Stimulated activated CD4-positive, alpha-beta T cell treated with anti-CD3 and anti-CD28 coated beads, Interleukin-12 subunit alpha, Interleukin-12 subunit beta, amount 100 ng/mL, for 48 hours (primary cell): ENCODE results near the gene EGLN2.
A peak's percentile ranks its signal among the peaks of the same experiment; 100 is the strongest.
"Not testable (repeated sequence)": the region's sequence is repeated elsewhere in the genome, so short reads cannot be mapped to it uniquely, and the experiment has no call there.

Experiments used
- DNase-seq, 3 donors: peaks; one replicate each; pipeline ENCODE4 v3.0.0-alpha.2; 2020; ENCODE audit warnings: low read depth in 2 of 3, low spot score in 1 of 3

EGLN2 gene

DNA sequence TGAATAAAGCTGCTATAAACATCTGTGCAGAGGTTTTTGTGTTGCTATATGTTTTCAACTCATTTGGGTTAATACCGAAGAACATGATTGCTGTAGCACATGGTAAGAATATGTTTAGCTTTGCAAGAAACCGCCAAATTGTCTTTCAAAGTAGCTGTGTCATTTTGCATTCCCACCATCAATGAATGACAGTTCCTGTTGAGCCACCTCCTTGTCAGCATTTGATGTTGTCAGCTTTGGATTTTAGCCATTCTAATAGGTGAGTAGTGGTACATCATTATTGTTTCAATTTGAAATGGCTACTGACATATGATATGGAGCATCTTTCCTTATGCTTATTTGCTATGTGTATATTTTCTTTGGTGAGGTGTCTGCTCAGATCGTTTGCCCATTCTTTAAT is 43.0 kb downstream of the EGLN2 start:
- DNase-seq: not testable (repeated sequence)

DNA sequence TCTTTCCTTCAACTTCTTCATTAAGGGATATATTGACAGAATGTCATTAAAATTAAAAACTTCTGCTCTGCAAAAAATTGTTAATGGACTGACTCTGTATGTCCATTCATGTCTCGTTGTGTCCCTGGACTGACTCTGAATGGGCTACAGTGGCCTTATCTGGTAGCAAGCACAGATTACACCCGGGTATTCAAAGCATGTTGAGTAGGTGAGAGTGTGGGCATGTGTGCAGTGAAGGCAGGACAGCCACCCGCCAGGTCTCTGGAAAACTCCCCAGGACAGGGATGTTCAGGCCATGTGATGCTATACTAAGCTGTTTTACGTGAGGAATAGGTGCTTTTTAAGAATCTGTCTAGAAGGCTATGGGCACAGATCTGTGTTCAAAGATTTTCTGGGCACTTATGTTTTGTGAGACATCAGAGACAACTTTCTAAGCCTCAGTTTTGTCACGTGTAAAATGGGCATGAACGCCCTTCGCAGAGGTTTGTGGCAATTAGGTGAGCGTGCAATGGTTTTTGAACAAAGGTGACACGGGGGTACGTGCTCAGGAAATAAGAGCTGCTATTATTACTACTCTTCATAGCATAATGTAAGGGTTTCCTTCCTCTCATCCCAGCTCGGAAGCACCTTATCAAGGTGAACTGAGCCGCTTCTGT is 44.1 kb downstream of the EGLN2 start:
- DNase-seq: not testable (repeated sequence)

DNA sequence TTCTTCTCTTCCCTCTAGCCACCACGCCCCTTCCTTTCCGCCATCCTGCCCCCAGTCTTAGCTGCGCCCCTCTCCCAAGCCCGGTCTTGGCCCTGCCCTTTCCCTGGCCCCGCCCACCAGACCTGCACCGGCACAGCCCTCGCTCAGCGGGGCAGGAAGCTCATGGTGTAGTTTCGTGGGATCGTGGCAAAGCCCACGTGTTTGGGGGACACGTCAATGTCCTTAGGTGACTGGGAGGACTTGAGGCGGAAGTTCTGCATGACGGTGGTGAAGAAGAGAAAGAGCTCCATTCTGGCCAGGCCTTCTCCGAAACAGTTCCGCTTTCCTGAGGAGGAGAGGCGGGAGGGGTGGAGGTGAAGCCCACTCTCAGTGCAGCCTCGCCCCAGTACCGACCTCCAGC is 44.7 kb downstream of the EGLN2 start:
- DNase-seq: peak; percentile 32 to 67 (median 55)

DNA sequence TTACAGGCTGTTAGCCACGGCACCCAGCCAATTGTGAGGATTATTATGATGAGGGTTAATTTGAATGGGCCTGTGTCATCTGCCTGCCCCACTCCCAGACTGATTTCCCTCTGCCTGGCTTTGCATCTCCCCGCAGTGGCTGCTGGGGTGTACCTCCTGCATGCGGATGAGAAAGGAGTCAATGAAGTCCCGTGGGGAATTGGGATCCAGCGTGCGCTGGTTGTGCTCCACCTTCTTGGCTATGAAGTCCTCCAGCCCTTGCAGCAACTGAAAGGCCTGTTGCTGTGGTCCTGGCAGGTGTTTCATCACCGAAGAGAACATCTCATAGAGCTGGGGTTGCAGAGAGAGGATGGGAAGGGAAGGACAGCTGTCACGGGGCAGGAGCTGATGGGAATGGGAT is 47.7 kb downstream of the EGLN2 start:
- DNase-seq: not testable (repeated sequence)

DNA sequence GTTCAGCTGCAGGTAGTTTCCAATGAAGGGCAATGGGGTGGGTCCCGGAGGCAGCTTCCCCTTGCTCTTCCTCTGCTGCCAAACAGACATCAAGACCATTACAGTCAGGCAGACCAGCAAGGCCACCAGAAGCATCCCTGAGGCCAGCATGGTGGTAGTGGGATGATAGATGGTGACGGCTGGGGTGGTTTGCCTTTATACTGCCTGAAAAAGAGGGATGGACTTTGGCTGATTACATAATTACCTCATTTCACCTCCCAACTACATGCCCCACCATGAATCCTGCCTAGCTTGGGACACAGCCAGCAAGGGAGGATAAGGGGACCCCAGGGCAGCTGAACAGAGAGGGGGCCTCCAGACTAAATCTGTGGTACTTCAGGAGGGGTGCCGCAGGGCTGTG is 51.3 kb downstream of the EGLN2 start, which contains the start of gene CYP2A6:
Gene CYP2A6 (minus strand): TSS at position 171 of the 400 bp plus-strand sequence. CDS start 21 bp downstream, at position 150.
- not testable (repeated sequence) for DNase-seq

DNA sequence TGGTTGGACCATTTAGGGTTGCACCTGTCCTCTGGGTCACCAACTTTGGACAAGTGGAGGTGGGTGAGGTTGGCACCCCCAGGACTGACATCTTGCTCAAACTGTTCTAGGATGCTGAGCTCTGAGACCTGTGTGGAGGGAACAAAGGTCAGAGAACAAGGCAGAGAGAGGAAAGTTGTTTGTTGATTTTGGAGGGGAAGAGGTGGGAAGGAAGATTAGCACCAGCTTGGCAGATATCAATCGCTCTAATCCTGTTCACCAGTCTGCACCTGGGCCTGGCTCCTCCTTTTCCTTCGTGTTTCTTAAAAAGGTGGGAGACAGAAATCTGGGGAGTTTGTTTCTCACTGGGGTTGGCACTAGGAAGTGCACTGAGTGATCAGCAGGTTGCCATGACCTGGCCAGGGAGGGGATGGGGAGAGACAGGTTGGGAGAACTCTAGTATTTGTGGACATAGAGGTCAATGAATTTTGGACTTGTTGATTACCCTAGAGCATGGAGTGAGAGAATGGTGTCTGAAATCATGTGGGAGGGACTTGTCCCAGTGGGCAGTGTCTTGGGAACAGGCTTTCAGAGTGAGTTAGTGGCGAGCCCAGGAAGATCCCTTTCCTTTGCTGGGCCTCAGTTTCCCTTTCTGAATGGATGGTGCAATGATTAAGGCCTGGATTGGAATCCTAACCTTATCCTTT is 53.6 kb downstream of the EGLN2 start:
- not testable (repeated sequence) for DNase-seq
